CD14-positive monocyte (primary cell): ENCODE data around the gene RNF111. TPM values are rescaled to one million over a fixed set of nuclear protein-coding genes. Genes with fewer than 3 reads are reported as not detected.

Experiments
- DNase-seq, 3 donors: peaks; one replicate each; pipeline ENCODE4 v3.0.0-alpha.2; 2011 to 2022
- H2AFZ ChIP-seq: 2 replicates; pipeline ENCODE4 v1.6.0; 2012; ENCODE audit warnings: mild to moderate bottlenecking, low read depth, low read length, inconsistent platforms; ENCODE audit not compliant: insufficient read depth, poor library complexity, severe bottlenecking
- H3K27ac ChIP-seq, 2 donors: 1 replicate in 1 of 2; 2 replicates in 1 of 2; pipeline ENCODE4 v1.5.1; 2012 to 2013; ENCODE audit warnings: low read length in 2 of 2, control low read depth in 1 of 2, inconsistent platforms in 1 of 2, low read depth in 1 of 2, mild to moderate bottlenecking in 1 of 2
- H3K27me3 ChIP-seq, 2 donors: one replicate each; pipeline versions ENCODE4 v1.6.0 to v1.6.1; 2011 to 2013; ENCODE audit warnings: low read length in 2 of 2; ENCODE audit not compliant: control insufficient read depth in 2 of 2, insufficient read depth in 2 of 2
- H3K36me3 ChIP-seq, 2 donors: replicated peaks in 1 of 2; 1 replicate in 1 of 2; 2 replicates in 1 of 2; pipeline versions ENCODE4 v1.5.1 to v1.6.1; 2012 to 2013; ENCODE audit warnings: low read length in 2 of 2, control low read depth in 1 of 2, inconsistent platforms in 1 of 2, mild to moderate bottlenecking in 1 of 2; ENCODE audit not compliant: insufficient read depth in 2 of 2, control insufficient read depth in 1 of 2
- H3K4me1 ChIP-seq, 2 donors: 1 replicate in 1 of 2; 2 replicates in 1 of 2; pipeline versions ENCODE4 v1.5.1 to v1.6.1; 2012 to 2013; ENCODE audit warnings: low read length in 2 of 2, control low read depth in 1 of 2, inconsistent platforms in 1 of 2, mild to moderate bottlenecking in 1 of 2, moderate library complexity in 1 of 2; ENCODE audit not compliant: insufficient read depth in 2 of 2, control insufficient read depth in 1 of 2
- H3K4me2 ChIP-seq: replicated peaks from 2 replicates; pipeline ENCODE3; 2012; ENCODE audit warnings: low read length, moderate library complexity, mild to moderate bottlenecking; ENCODE audit not compliant: poor library complexity, severe bottlenecking; ENCODE audit errors: extremely low read depth
- H3K4me3 ChIP-seq, 3 experiments: fragments of 200-600 bp in 1 of 3; sonication (generic) in 1 of 3; replicated peaks in 1 of 3; 1 replicate in 2 of 3; 2 replicates in 1 of 3; pipeline ENCODE4 v1.5.1; 2011 to 2013; ENCODE audit warnings: low read length in 3 of 3, mild to moderate bottlenecking in 3 of 3, control low read depth in 2 of 3, low read depth in 2 of 3, inconsistent platforms in 1 of 3, moderate library complexity in 1 of 3
- H3K79me2 ChIP-seq: 2 replicates; pipeline ENCODE4 v1.6.0; 2012; ENCODE audit warnings: mild to moderate bottlenecking, control low read depth, inconsistent platforms, low read length, moderate library complexity; ENCODE audit not compliant: insufficient read depth
- H3K9ac ChIP-seq: 2 replicates; pipeline ENCODE4 v1.6.0; 2017; ENCODE audit warnings: low read length, mild to moderate bottlenecking; ENCODE audit not compliant: insufficient read depth, poor library complexity, severe bottlenecking
- H3K9me3 ChIP-seq, 2 donors: replicated peaks in 1 of 2; 1 replicate in 1 of 2; 2 replicates in 1 of 2; pipeline versions ENCODE4 v1.5.1 to v1.6.1; 2012 to 2013; ENCODE audit warnings: low read length in 2 of 2, control low read depth in 1 of 2; ENCODE audit not compliant: control insufficient read depth in 1 of 2, insufficient read depth in 1 of 2
- H4K20me1 ChIP-seq: 2 replicates; pipeline ENCODE4 v1.6.0; 2012; ENCODE audit warnings: mild to moderate bottlenecking, low read length, control low read depth, moderate library complexity; ENCODE audit not compliant: insufficient read depth
- H3K27ac Mint-ChIP-seq, 7 donors: one replicate each; pipeline ENCODE4 v1.8.0; 2020; ENCODE audit warnings: mild to moderate bottlenecking in 7 of 7, mixed read lengths in 7 of 7, moderate library complexity in 6 of 7, inconsistent platforms in 2 of 7
- H3K27me3 Mint-ChIP-seq, 3 donors: one replicate each; pipeline ENCODE4 v1.8.0; 2021 to 2022; ENCODE audit warnings: low read depth in 3 of 3, mild to moderate bottlenecking in 3 of 3, mixed read lengths in 3 of 3, moderate library complexity in 3 of 3, inconsistent platforms in 1 of 3
- H3K36me3 Mint-ChIP-seq, 2 donors: one replicate each; pipeline ENCODE4 v1.8.0; 2020; ENCODE audit warnings: mixed read lengths in 2 of 2, inconsistent platforms in 1 of 2, mild to moderate bottlenecking in 1 of 2
- H3K4me1 Mint-ChIP-seq: one replicate; pipeline ENCODE4 v1.8.0; 2020; ENCODE audit warnings: mild to moderate bottlenecking, mixed read lengths
- H3K4me3 Mint-ChIP-seq, 2 donors: one replicate each; pipeline ENCODE4 v1.8.0; 2020; ENCODE audit warnings: mild to moderate bottlenecking in 2 of 2, mixed read lengths in 2 of 2, moderate library complexity in 1 of 2
- H3K9me3 Mint-ChIP-seq, 7 donors: one replicate each; pipeline ENCODE4 v1.8.0; 2020 to 2022; ENCODE audit warnings: mixed read lengths in 7 of 7, mild to moderate bottlenecking in 6 of 7, moderate library complexity in 6 of 7, inconsistent platforms in 2 of 7
- CTCF ChIP-seq: fragments of 200-600 bp; IDR thresholded peaks from one replicate; pipeline ENCODE4 v1.8.0; 2022; ENCODE audit warnings: antibody characterized with exemption, mild to moderate bottlenecking
- WGBS: methylation state at CpG from one replicate; pipeline ENCODE4 v1.1.5; 2013; ENCODE audit warnings: missing lambda C conversion rate; ENCODE audit not compliant: insufficient coverage; 5-methylcytosine and 5-hydroxymethylcytosine counted together
- intact Hi-C, 2 donors: fragments of 100-400 bp; cut with micrococcal nuclease; formaldehyde crosslinking; loops; one replicate each; pipeline versions ENCODE4 v1.15.0 to v1.15.1; 2023
- polyA plus RNA-seq, 3 donors: library from polyadenylated mRNA; depleted of rRNA in 1 of 3; unstranded in 2 of 3; stranded (reverse) in 1 of 3; fragments of 300-500 nt in 2 of 3; fragments of >200 nt in 1 of 3; fragmentation: Illumina TruSeq in 2 of 3; gene quantifications; 1 replicate in 2 of 3; 2 replicates in 1 of 3; pipeline ENCODE4 v1.2.3, GENCODE V29; 2012 to 2021

Gene RNF111
- polyA plus RNA-seq, 3 donors: 10.2 to 28.0 (median 18.2) TPM

GRCh38 chr15:59053482-59053881, 66.0 kb downstream of the RNF111 start:
- Mint-ChIP-seq H3K9me3 (no peaks in the 10 kb centered on the region), H3K27me3 (no peaks in the 10 kb centered on the region), H3K27ac (no peak overlapping the region), H3K36me3 (peaks cover 53 to 83% of the 10 kb centered on the region in 2 donors), H3K4me1 (peaks cover 2% of the 10 kb centered on the region), H3K4me3 (no peak overlapping the region)
- Histone ChIP-seq H3K79me2 (peaks cover 23% of the 10 kb centered on the region), H3K27ac (no peak overlapping the region), H3K36me3 (peaks cover 65 to 76% of the 10 kb centered on the region in 2 donors), H3K4me2 (no peak overlapping the region), H2AFZ (no peak overlapping the region), H3K9me3 (no peaks in the 10 kb centered on the region), H4K20me1 (peaks cover 94% of the 10 kb centered on the region), H3K4me3 (no peak overlapping the region), H3K4me1 (no peaks in the 10 kb centered on the region), H3K27me3 (no peaks in the 10 kb centered on the region), H3K9ac (no peak overlapping the region)
- DNase-seq: no peak
- no CpG with 5 or more reads among the region's 2 CpGs for WGBS
- TF ChIP-seq CTCF: no peak
- intact Hi-C loops: no loop called here

GRCh38 chr15:59059076-59059597, 71.7 kb downstream of the RNF111 start:
- Mint-ChIP-seq H3K4me3 (no peak overlapping the region), H3K36me3 (peaks cover 80 to 95% of the 10 kb centered on the region in 2 donors), H3K4me1 (peaks cover 8% of the 10 kb centered on the region), H3K27ac (no peak overlapping the region), H3K9me3 (no peaks in the 10 kb centered on the region), H3K27me3 (no peaks in the 10 kb centered on the region)
- Histone ChIP-seq H4K20me1 (peaks cover 80% of the 10 kb centered on the region), H3K9ac (no peak overlapping the region), H3K79me2 (peaks cover 6% of the 10 kb centered on the region), H3K9me3 (no peaks in the 10 kb centered on the region), H3K27ac (no peak overlapping the region), H3K4me1 (no peaks in the 10 kb centered on the region), H3K4me2 (no peak overlapping the region), H3K36me3 (peaks cover 94 to 99% of the 10 kb centered on the region in 2 donors), H3K4me3 (no peak overlapping the region), H2AFZ (no peak overlapping the region), H3K27me3 (no peaks in the 10 kb centered on the region)
- no CpG with 5 or more reads among the region's 2 CpGs for WGBS
- intact Hi-C loops: loop anchor here in 1 of 2 donors (5.0 kb wide), 1 partner anchor 77 kb away; no protein-coding TSS in a partner anchor
- no peak for TF ChIP-seq CTCF
- DNase-seq: no peak
